Ishikawa (cell line): ENCODE results near the gene C1orf50.

Experiments used
- CEBPB ChIP-seq: IDR thresholded peaks from 2 replicates; pipeline ENCODE4 v1.6.1; 2012
- CREB1 ChIP-seq: IDR thresholded peaks from 2 replicates; pipeline ENCODE4 v1.6.1; 2012; ENCODE audit warnings: low read depth
- EGR1 ChIP-seq: IDR thresholded peaks from 2 replicates; pipeline ENCODE4 v1.6.1; 2012
- EP300 ChIP-seq: IDR thresholded peaks from 2 replicates; pipeline ENCODE4 v1.6.1; 2012; ENCODE audit warnings: borderline replicate concordance
- FOXM1 ChIP-seq: IDR thresholded peaks from 2 replicates; pipeline ENCODE4 v1.6.1; 2012; ENCODE audit warnings: low read depth, borderline replicate concordance
- MAX ChIP-seq: IDR thresholded peaks from 2 replicates; pipeline ENCODE4 v1.6.1; 2012
- NFIC ChIP-seq: IDR thresholded peaks from 2 replicates; pipeline ENCODE4 v1.6.1; 2012
- RAD21 ChIP-seq: IDR thresholded peaks from 2 replicates; pipeline ENCODE4 v1.6.1; 2012; ENCODE audit warnings: low read depth
- REST ChIP-seq: IDR thresholded peaks from 2 replicates; pipeline ENCODE4 v1.6.1; 2012; ENCODE audit warnings: low read depth, mild to moderate bottlenecking
- TAF1 ChIP-seq: IDR thresholded peaks from 2 replicates; pipeline ENCODE4 v1.6.1; 2012; ENCODE audit warnings: low read depth, mild to moderate bottlenecking
- TCF12 ChIP-seq: IDR thresholded peaks from 2 replicates; pipeline ENCODE4 v1.6.1; 2012; ENCODE audit warnings: low read depth
- USF1 ChIP-seq: IDR thresholded peaks from 2 replicates; pipeline ENCODE4 v1.6.1; 2012
- ZBTB7A ChIP-seq: IDR thresholded peaks from 2 replicates; pipeline ENCODE4 v1.6.1; 2012; ENCODE audit warnings: low read depth

GRCh38 chr1:42741706-42742105 is 25.3 kb upstream of the C1orf50 start:
- no peak for TF ChIP-seq ZBTB7A
- no peak for TF ChIP-seq REST
- TF ChIP-seq USF1, result no peak
- no peak for TF ChIP-seq CEBPB
- TF ChIP-seq MAX, result no peak
- no peak for TF ChIP-seq FOXM1
- no peak for TF ChIP-seq TAF1
- no peak for TF ChIP-seq NFIC
- no peak for TF ChIP-seq TCF12
- TF ChIP-seq EGR1, result no peak
- no peak for TF ChIP-seq CREB1
- no peak for TF ChIP-seq EP300
- no peak for TF ChIP-seq RAD21
